ENCODE results near the gene USP27X.

USP27X gene

DNA sequence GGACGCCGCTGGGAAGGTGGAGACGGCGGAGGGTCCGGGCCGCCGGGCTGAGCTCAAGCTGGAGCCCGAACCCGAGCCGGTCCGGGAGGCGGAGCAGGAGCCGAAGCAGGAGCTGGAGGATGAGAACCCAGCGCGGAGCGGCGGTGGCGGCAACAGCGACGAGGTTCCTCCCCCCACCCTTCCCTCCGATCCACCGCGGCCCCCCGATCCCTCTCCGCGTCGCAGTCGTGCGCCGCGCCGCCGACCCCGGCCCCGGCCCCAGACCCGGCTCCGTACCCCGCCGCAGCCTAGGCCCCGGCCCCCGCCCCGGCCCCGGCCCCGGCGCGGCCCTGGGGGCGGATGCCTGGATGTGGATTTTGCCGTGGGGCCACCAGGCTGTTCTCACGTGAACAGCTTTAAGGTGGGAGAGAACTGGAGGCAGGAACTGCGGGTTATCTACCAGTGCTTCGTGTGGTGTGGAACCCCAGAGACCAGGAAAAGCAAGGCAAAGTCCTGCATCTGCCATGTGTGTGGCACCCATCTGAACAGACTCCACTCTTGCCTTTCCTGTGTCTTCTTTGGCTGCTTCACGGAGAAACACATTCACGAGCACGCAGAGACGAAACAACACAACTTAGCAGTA is 483 bp downstream of the USP27X start:
- peaks cover 0 to 29% (median 12%) of the 10 kb centered on the region in 4 experiments for H3K4me1 ChIP-seq (ENCODE audit: control extremely low read depth in 1 of 4, control insufficient read depth in 4 of 4, insufficient read depth in 4 of 4, low read length in 3 of 4)
- peak overlapping the region; percentile 23 to 82 (median 64) for H3K4me3 ChIP-seq (ENCODE audit: control insufficient read depth in 1 of 7, extremely low read depth in 1 of 7, insufficient read depth in 4 of 7, low read depth in 2 of 7, low read length in 6 of 7)
- CTCF ChIA-PET = interaction anchor here (0.6 to 3.9 kb wide), 7 partner anchors 12 to 40 kb away, joined by 3 to 31 read pairs (median 4); no protein-coding TSS in a partner anchor
- H3K9me3 ChIP-seq (ENCODE audit: control extremely low read depth in 1 of 5, control insufficient read depth in 4 of 5, insufficient read depth in 2 of 5, low read depth in 1 of 5, low read length in 4 of 5) = no peaks in the 10 kb centered on the region
- 29% methylated on average over 46 of the region's 55 CpGs for WGBS (ENCODE audit: insufficient coverage)
- peak overlapping the region in 1 of 2 experiments; percentile 51 for H3K27ac ChIP-seq (ENCODE audit: insufficient read depth in 1 of 2, low read depth in 1 of 2, low read length in 2 of 2, poor library complexity in 1 of 2, severe bottlenecking in 2 of 2)
- DNase-seq = peak in 2 of 3 donors; percentile 8 to 19
- POLR2A ChIA-PET = no interaction called here
- no peaks in the 10 kb centered on the region for H3K27me3 ChIP-seq (replicated peaks in 2 of 5; ENCODE audit: control insufficient read depth in 4 of 5, insufficient read depth in 5 of 5, low read length in 4 of 5)
- H3K36me3 ChIP-seq (ENCODE audit: control insufficient read depth in 4 of 4, insufficient read depth in 4 of 4, low read length in 3 of 4) = peaks cover 0 to 2% (median 1%) of the 10 kb centered on the region in 4 experiments

DNA sequence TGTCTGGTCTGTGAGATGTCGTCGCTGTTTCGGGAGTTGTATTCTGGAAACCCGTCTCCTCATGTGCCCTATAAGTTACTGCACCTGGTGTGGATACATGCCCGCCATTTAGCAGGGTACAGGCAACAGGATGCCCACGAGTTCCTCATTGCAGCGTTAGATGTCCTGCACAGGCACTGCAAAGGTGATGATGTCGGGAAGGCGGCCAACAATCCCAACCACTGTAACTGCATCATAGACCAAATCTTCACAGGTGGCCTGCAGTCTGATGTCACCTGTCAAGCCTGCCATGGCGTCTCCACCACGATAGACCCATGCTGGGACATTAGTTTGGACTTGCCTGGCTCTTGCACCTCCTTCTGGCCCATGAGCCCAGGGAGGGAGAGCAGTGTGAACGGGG is 1.4 kb downstream of the USP27X start:
- Histone ChIP-seq H3K36me3 (ENCODE audit: control insufficient read depth in 4 of 4, insufficient read depth in 4 of 4, low read length in 3 of 4) (peaks cover 0 to 2% (median 1%) of the 10 kb centered on the region in 4 experiments), H3K27ac (ENCODE audit: insufficient read depth in 1 of 2, low read depth in 1 of 2, low read length in 2 of 2, poor library complexity in 1 of 2, severe bottlenecking in 2 of 2) (no peak overlapping the region), H3K4me3 (ENCODE audit: control insufficient read depth in 1 of 7, extremely low read depth in 1 of 7, insufficient read depth in 4 of 7, low read depth in 2 of 7, low read length in 6 of 7) (peak overlapping the region in 2 of 7 experiments; percentile 20 to 82), H3K27me3 (replicated peaks in 2 of 5; ENCODE audit: control insufficient read depth in 4 of 5, insufficient read depth in 5 of 5, low read length in 4 of 5) (no peaks in the 10 kb centered on the region), H3K9me3 (ENCODE audit: control extremely low read depth in 1 of 5, control insufficient read depth in 4 of 5, insufficient read depth in 2 of 5, low read depth in 1 of 5, low read length in 4 of 5) (no peaks in the 10 kb centered on the region), H3K4me1 (ENCODE audit: control extremely low read depth in 1 of 4, control insufficient read depth in 4 of 4, insufficient read depth in 4 of 4, low read length in 3 of 4) (peaks cover 0 to 29% (median 12%) of the 10 kb centered on the region in 4 experiments)
- ChIA-PET CTCF (interaction anchor here (1.0 to 2.8 kb wide), 4 partner anchors 33 to 41 kb away, joined by 3 to 11 read pairs (median 4); partner anchors contain the start of gene CLCN5), POLR2A (no interaction called here)
- no peak for DNase-seq
- 91% methylated on average over 8 of the region's 12 CpGs for WGBS (ENCODE audit: insufficient coverage)

DNA sequence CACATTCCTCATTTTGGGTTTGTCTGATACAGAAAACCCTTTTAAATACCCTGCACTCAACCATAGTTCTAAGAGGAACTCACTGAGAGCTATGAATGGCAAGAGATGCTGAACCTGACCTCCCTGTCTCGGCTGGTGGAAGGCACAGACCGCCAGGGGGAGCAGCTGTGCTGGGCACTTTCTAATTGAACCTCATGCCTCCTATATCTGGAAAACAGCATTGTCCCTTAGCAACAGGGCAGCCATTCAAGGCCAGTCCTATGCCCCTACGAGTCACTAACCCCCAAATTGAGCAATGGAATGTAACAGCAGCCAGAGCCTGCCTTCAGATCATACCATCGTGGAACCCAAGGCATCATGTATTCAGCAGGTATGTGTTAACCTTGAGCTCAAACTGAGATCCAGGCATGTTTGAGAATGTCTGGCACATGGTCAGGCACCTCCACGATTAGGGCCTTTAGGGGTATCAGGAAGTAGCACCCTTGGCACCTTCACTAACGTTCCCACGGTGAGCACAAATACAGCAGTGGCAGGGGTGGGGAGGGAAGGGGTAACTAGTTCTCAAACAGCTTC is 5.1 kb downstream of the USP27X start:
- WGBS (ENCODE audit: insufficient coverage) = 39% methylated on average over 6 of the region's 7 CpGs
- no peaks in the 10 kb centered on the region for H3K9me3 ChIP-seq (ENCODE audit: control extremely low read depth in 1 of 5, control insufficient read depth in 4 of 5, insufficient read depth in 2 of 5, low read depth in 1 of 5, low read length in 4 of 5)
- H3K27ac ChIP-seq (ENCODE audit: insufficient read depth in 1 of 2, low read depth in 1 of 2, low read length in 2 of 2, poor library complexity in 1 of 2, severe bottlenecking in 2 of 2) = no peak overlapping the region
- POLR2A ChIA-PET = interaction anchor here (0.6 kb wide), 1 partner anchor 37 kb away, joined by 3 read pairs; no protein-coding TSS in a partner anchor
- peaks cover 0 to 21% (median 6%) of the 10 kb centered on the region in 4 experiments for H3K4me1 ChIP-seq (ENCODE audit: control extremely low read depth in 1 of 4, control insufficient read depth in 4 of 4, insufficient read depth in 4 of 4, low read length in 3 of 4)
- CTCF ChIA-PET = interaction anchor here (0.7 to 3.3 kb wide), 12 partner anchors 9 to 696 kb away, joined by 3 to 27 read pairs (median 4); partner anchors contain the start of gene CLCN5
- no peak overlapping the region for H3K4me3 ChIP-seq (ENCODE audit: control insufficient read depth in 1 of 7, extremely low read depth in 1 of 7, insufficient read depth in 4 of 7, low read depth in 2 of 7, low read length in 6 of 7)
- peak; percentile 62 to 87 (median 85) for DNase-seq
- no peaks in the 10 kb centered on the region for H3K27me3 ChIP-seq (replicated peaks in 2 of 5; ENCODE audit: control insufficient read depth in 4 of 5, insufficient read depth in 5 of 5, low read length in 4 of 5)
- H3K36me3 ChIP-seq (ENCODE audit: control insufficient read depth in 4 of 4, insufficient read depth in 4 of 4, low read length in 3 of 4) = peaks cover 0 to 2% (median 1%) of the 10 kb centered on the region in 4 experiments

DNA sequence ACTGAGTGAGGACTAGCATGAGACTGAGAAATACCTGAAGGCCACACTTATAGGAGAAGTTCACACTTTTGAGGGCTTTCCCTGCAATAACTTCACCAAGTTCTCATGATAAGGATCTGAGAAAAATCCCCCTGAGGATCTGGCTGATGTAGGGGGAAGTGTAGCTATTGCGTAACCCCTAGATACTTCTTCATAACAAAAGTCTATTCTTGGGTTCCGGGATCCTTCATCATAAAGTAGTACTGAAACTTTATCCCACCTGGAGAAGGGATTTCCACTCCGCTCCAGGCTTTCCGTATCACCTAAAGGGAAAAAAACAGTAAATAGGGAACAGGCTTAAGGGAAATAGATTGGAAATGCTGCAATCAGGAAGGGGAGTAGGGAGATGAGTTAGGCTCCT is 13.3 kb downstream of the USP27X start:
- Histone ChIP-seq H3K9me3 (ENCODE audit: control extremely low read depth in 1 of 5, control insufficient read depth in 4 of 5, insufficient read depth in 2 of 5, low read depth in 1 of 5, low read length in 4 of 5) (peaks cover 0 to 5% (median 2%) of the 10 kb centered on the region in 5 experiments), H3K27ac (ENCODE audit: insufficient read depth in 1 of 2, low read depth in 1 of 2, low read length in 2 of 2, poor library complexity in 1 of 2, severe bottlenecking in 2 of 2) (no peak overlapping the region), H3K4me1 (ENCODE audit: control extremely low read depth in 1 of 4, control insufficient read depth in 4 of 4, insufficient read depth in 4 of 4, low read length in 3 of 4) (peaks cover 0 to 8% (median 0%) of the 10 kb centered on the region in 4 experiments), H3K36me3 (ENCODE audit: control insufficient read depth in 4 of 4, insufficient read depth in 4 of 4, low read length in 3 of 4) (no peaks in the 10 kb centered on the region), H3K4me3 (ENCODE audit: control insufficient read depth in 1 of 7, extremely low read depth in 1 of 7, insufficient read depth in 4 of 7, low read depth in 2 of 7, low read length in 6 of 7) (no peak overlapping the region), H3K27me3 (replicated peaks in 2 of 5; ENCODE audit: control insufficient read depth in 4 of 5, insufficient read depth in 5 of 5, low read length in 4 of 5) (no peaks in the 10 kb centered on the region)
- ChIA-PET POLR2A (no interaction called here), CTCF (interaction anchor here (1.9 kb wide), 1 partner anchor 26 kb away, joined by 6 read pairs; no protein-coding TSS in a partner anchor)
- peak in 2 of 3 donors; percentile 60 to 67 for DNase-seq
- WGBS (ENCODE audit: insufficient coverage) = 93% methylated on average over 2 of the region's 4 CpGs

DNA sequence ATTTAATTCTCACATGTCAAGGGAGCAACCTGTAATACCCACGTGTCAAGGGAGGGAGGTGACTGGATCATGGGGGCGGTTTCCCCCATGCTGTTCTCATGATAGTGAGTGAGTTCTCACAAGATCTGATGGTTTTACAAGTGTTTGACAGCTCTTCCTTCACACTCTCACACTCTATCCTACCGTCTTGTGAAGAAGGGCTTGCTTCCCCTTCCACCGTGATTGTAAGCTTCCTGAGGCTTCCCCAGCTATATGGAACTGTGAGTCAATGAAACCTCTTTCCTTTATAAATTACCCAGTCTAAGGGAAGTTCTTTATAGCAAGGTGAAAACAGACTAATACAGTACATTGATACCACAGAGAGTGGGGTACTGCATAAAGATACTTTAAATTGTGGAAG is 17.7 kb downstream of the USP27X start:
- WGBS (ENCODE audit: insufficient coverage) = 58% methylated on average over 2 of the region's 4 CpGs
- peaks cover 0 to 8% (median 0%) of the 10 kb centered on the region in 4 experiments for H3K4me1 ChIP-seq (ENCODE audit: control extremely low read depth in 1 of 4, control insufficient read depth in 4 of 4, insufficient read depth in 4 of 4, low read length in 3 of 4)
- POLR2A ChIA-PET = interaction anchor here (0.6 kb wide), 1 partner anchor 10 kb away, joined by 3 read pairs; no protein-coding TSS in a partner anchor
- CTCF ChIA-PET = interaction anchor here (1.0 kb wide), 1 partner anchor 9 kb away, joined by 3 read pairs; no protein-coding TSS in a partner anchor
- peaks cover 0 to 11% (median 6%) of the 10 kb centered on the region in 5 experiments for H3K9me3 ChIP-seq (ENCODE audit: control extremely low read depth in 1 of 5, control insufficient read depth in 4 of 5, insufficient read depth in 2 of 5, low read depth in 1 of 5, low read length in 4 of 5)
- no peaks in the 10 kb centered on the region for H3K27me3 ChIP-seq (replicated peaks in 2 of 5; ENCODE audit: control insufficient read depth in 4 of 5, insufficient read depth in 5 of 5, low read length in 4 of 5)
- H3K27ac ChIP-seq (ENCODE audit: insufficient read depth in 1 of 2, low read depth in 1 of 2, low read length in 2 of 2, poor library complexity in 1 of 2, severe bottlenecking in 2 of 2) = no peak overlapping the region
- DNase-seq = no peak
- no peak overlapping the region for H3K4me3 ChIP-seq (ENCODE audit: control insufficient read depth in 1 of 7, extremely low read depth in 1 of 7, insufficient read depth in 4 of 7, low read depth in 2 of 7, low read length in 6 of 7)
- H3K36me3 ChIP-seq (ENCODE audit: control insufficient read depth in 4 of 4, insufficient read depth in 4 of 4, low read length in 3 of 4) = no peaks in the 10 kb centered on the region

DNA sequence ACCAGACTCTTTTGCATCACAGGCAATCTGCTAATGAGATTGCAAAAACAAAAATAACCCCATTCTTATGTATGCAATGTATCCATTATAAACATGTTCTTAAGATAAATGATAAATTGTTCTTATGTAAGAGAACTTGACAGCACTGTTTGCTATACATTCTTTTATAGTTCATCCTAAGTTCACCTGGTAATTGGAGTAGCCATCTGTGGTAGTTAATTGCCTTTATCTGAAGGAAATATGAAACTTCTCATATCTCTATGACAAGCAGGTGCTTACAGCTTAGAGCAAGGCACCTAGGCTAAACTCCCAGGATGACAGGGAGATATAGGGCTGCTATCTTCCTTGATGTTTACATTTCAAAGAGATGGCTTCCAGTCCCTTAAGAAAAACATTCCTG is 21.8 kb downstream of the USP27X start:
- H3K36me3 ChIP-seq (ENCODE audit: control insufficient read depth in 4 of 4, insufficient read depth in 4 of 4, low read length in 3 of 4) = no peaks in the 10 kb centered on the region
- ChIA-PET POLR2A (no interaction called here), CTCF (no interaction called here)
- no peaks in the 10 kb centered on the region for H3K27me3 ChIP-seq (replicated peaks in 2 of 5; ENCODE audit: control insufficient read depth in 4 of 5, insufficient read depth in 5 of 5, low read length in 4 of 5)
- no peak for DNase-seq
- peaks cover 0 to 11% (median 6%) of the 10 kb centered on the region in 5 experiments for H3K9me3 ChIP-seq (ENCODE audit: control extremely low read depth in 1 of 5, control insufficient read depth in 4 of 5, insufficient read depth in 2 of 5, low read depth in 1 of 5, low read length in 4 of 5)
- H3K27ac ChIP-seq (ENCODE audit: insufficient read depth in 1 of 2, low read depth in 1 of 2, low read length in 2 of 2, poor library complexity in 1 of 2, severe bottlenecking in 2 of 2) = no peak overlapping the region
- H3K4me3 ChIP-seq (ENCODE audit: control insufficient read depth in 1 of 7, extremely low read depth in 1 of 7, insufficient read depth in 4 of 7, low read depth in 2 of 7, low read length in 6 of 7) = no peak overlapping the region
- H3K4me1 ChIP-seq (ENCODE audit: control extremely low read depth in 1 of 4, control insufficient read depth in 4 of 4, insufficient read depth in 4 of 4, low read length in 3 of 4) = no peaks in the 10 kb centered on the region

DNA sequence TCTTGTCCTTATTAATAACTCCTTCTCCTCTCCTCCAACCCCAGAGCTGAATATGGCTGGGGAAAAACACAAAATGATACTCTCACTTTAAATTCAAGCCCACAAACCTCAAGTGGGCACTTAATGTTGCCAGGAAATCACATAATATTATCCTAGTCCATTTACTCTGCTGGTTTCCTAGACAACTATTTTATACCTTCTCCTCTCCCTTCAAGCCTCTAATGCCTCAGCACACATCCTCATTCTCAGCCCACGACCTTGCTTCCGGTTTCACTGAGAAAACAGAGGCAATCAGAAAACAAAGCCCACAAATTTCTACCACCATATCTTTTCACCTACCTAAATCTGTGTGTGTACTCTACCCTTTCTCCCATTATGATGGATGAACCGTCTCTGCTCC is 31.1 kb downstream of the USP27X start:
- 42% methylated on average over 3 of the region's 3 CpGs for WGBS (ENCODE audit: insufficient coverage)
- Histone ChIP-seq H3K36me3 (ENCODE audit: control insufficient read depth in 4 of 4, insufficient read depth in 4 of 4, low read length in 3 of 4) (no peaks in the 10 kb centered on the region), H3K27ac (ENCODE audit: insufficient read depth in 1 of 2, low read depth in 1 of 2, low read length in 2 of 2, poor library complexity in 1 of 2, severe bottlenecking in 2 of 2) (no peak overlapping the region), H3K4me3 (ENCODE audit: control insufficient read depth in 1 of 7, extremely low read depth in 1 of 7, insufficient read depth in 4 of 7, low read depth in 2 of 7, low read length in 6 of 7) (no peak overlapping the region), H3K27me3 (replicated peaks in 2 of 5; ENCODE audit: control insufficient read depth in 4 of 5, insufficient read depth in 5 of 5, low read length in 4 of 5) (peaks cover 0 to 6% (median 0%) of the 10 kb centered on the region in 5 experiments), H3K9me3 (ENCODE audit: control extremely low read depth in 1 of 5, control insufficient read depth in 4 of 5, insufficient read depth in 2 of 5, low read depth in 1 of 5, low read length in 4 of 5) (no peaks in the 10 kb centered on the region), H3K4me1 (ENCODE audit: control extremely low read depth in 1 of 4, control insufficient read depth in 4 of 4, insufficient read depth in 4 of 4, low read length in 3 of 4) (peaks cover 0 to 8% (median 6%) of the 10 kb centered on the region in 4 experiments)
- POLR2A ChIA-PET = no interaction called here
- CTCF ChIA-PET = interaction anchor here (1.0 kb wide), 1 partner anchor 31 kb away, joined by 4 read pairs; the partner anchor contains the start of gene USP27X
- peak in 2 of 3 donors; percentile 79 to 85 for DNase-seq

Measured in common myeloid progenitor, CD34-positive (primary cell).